GM12873 (cell line): ENCODE results near the gene HAVCR2.

Experiments used
- TF ChIP-seq, protein P1 (sequence below): IDR thresholded peaks from 2 replicates; pipeline ENCODE4 v1.5.1; 2012; ENCODE audit warnings: low read depth, mild to moderate bottlenecking, moderate library complexity, low read length, control low read depth; ENCODE audit not compliant: insufficient read depth; ENCODE audit errors: missing control alignments

Gene HAVCR2

DNA sequence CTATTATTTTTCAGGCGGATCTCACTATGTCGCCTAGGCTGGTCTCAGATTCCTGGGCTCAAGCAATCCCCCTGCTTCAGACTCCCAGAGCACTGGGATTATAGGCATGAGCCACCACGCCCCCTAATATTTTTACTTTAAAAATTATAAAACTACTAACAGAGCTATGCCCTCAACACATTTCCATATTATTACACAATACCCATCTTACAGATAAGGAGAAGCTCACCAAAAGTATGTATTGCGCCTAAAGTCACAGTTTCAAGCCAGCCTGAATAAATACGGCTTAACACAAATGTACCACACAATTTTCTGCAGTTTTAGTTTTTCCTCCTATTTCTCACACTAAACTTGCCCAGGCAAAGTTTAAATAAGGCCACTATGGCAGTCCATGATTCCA, 40.1 kb downstream of the HAVCR2 start:
- TF ChIP-seq, protein P1, sequence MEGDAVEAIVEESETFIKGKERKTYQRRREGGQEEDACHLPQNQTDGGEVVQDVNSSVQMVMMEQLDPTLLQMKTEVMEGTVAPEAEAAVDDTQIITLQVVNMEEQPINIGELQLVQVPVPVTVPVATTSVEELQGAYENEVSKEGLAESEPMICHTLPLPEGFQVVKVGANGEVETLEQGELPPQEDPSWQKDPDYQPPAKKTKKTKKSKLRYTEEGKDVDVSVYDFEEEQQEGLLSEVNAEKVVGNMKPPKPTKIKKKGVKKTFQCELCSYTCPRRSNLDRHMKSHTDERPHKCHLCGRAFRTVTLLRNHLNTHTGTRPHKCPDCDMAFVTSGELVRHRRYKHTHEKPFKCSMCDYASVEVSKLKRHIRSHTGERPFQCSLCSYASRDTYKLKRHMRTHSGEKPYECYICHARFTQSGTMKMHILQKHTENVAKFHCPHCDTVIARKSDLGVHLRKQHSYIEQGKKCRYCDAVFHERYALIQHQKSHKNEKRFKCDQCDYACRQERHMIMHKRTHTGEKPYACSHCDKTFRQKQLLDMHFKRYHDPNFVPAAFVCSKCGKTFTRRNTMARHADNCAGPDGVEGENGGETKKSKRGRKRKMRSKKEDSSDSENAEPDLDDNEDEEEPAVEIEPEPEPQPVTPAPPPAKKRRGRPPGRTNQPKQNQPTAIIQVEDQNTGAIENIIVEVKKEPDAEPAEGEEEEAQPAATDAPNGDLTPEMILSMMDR: no peak

DNA sequence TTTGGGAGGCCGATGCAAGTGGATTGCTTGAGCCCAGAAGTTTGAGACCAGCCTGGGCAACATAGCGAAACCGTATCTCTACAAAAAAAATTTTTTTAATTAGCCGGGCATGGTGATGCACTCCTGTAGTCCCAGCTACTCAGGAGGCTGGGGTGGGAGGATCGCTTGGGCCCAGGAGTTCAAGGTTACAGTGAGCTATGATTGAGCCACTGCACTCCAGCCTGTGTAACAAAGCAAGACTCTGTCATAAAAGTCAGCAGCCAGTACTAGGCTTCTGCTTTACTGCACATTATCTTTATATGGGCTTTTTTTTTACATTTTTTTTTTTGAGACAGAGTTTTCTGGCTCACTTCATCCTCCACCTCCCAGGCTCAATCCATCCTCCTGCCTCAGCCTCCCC, 40.5 kb downstream of the HAVCR2 start:
- TF ChIP-seq, protein P1: no peak

DNA sequence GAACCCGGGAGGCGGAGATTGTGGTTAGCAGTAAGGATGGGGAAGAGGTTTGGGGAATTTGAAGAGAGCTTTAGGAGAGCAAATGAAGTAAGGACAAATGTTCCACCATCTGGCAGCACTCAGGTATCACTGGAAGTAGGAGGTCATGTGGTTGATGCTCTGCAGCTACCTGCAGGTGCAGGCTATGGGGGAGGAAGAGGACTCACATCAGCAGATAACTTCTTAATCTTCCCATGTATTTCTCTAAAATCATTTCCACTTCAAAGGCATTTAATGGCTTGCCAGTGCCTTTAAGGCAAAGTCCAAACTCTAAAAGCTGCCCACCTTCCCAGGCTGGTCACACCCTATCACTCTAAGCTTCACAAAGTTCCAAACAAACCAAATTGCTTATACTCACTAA, 41.8 kb downstream of the HAVCR2 start:
- TF ChIP-seq, protein P1: no peak

DNA sequence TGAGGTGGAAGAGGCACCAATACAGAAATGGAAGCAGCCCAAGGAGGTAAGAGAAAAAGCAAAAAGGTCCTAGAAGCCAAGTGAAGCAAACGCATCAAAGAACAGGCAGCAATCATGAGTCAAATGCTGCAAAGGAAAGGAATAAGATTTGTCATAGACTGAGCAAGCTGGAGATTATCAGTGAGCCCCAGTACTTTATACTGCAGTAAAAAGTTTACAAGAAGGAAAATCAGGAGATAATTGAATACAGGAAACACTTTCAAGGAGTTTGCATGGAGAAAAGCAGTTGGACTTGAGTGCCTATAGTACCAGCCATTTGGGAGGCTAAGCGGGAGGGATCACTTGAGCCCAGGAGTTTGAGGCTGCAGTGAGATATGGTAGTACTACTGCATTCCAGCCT, 42.8 kb downstream of the HAVCR2 start:
- TF ChIP-seq, protein P1: no peak

DNA sequence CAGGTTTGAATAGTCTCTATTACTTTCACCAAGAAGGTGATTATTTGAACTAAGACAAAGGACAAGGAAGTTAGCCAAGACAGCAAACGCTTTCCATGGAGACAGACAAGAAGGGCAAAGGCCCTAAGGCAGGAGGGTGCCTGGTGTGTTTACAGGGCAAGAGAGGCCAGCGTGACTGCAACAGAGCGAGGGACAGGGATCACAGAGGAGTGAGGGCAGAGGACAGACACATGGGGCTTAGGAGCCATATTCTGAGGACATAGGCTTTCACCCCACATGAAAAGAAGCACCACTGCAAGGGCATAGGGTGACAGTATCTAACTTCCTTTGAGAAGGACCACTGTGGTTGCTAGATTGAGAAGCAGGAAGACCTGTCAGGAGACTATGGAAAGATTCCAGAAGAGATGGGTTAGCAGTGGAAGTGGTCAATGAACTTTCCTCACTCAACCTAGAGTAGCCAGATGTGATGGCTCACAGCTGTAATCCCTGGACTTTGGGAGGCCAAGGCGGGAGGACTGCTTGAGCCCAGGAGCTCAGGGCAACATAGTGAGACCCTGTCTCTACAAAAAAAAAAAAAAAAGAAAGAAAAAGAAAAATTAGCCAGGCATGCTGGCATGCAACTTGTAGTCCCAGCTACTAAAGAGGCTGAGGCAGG, 44.9 kb downstream of the HAVCR2 start:
- TF ChIP-seq, protein P1: no peak

DNA sequence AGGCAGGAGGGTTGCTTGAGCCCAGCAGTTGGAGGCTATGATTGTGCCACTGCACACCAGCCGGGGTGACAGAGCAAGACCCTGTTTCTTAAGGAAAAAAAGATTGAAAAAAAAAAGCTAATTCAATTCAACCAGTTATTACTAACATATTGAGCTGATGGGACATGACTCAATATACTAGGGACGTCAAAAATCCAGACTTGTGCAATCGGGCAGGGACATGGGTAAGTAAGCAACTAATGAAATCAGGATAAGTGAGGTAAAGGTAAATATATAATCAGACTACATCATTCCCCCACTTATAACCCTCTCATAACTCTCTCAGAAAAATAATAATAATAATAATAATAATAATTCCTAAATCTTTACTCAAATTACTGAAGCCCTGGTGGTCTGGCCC, 49.0 kb downstream of the HAVCR2 start:
- TF ChIP-seq, protein P1: no peak

DNA sequence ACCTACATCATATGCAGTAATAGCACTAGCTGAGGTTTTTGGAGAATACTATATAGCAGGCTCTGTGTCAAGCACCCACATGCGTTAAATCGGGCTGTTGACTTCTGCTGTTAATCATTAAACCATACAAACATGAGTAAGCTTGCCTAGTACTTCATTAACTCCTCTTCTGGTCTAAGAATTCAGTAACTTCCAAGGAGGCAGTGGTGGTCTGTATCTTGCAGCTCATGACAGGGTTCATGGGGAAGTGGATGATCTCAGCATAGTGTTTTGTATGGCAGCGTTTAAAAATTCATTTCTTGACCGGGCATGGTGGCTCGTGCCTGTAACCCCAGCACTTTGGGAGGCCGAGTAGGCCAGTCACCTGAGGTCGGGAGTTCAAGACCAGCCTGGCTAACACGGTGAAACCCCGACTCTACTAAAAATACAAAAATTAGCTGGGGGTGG, 49.7 kb downstream of the HAVCR2 start, which contains the start of gene HAVCR1:
Gene HAVCR1, minus strand, starts transcription at position 24 of the 447 bp plus-strand sequence. CDS start 1,173 bp downstream, outside the sequence.
- TF ChIP-seq, protein P1: no peak
